Activated CD8-positive, alpha-beta T cell treated with anti-CD3 and anti-CD28 coated beads for 36 hours (primary cell): ENCODE measurements around the gene GUCY2C. TPM values are rescaled to one million over a fixed set of nuclear protein-coding genes. Genes with fewer than 3 reads are reported as not detected.

Source experiments
- ATAC-seq: fragments of 200-7000 bp; cut with Tn5 transposase; one replicate; pipeline ENCODE4 v1.10.0; 2021; ENCODE audit warnings: mild to moderate bottlenecking, moderate library complexity
- CTCF ChIA-PET: fragments of 350-600 bp; sonication (Branson Sonifier 250); formaldehyde crosslinking; loops from one replicate; lab custom pipeline; 2021; ENCODE audit warnings: antibody characterized with exemption; lab: Charles Lee
- POLR2A ChIA-PET: fragments of 350-600 bp; sonication (Branson Sonifier 250); formaldehyde crosslinking; loops from one replicate; lab custom pipeline; 2021; ENCODE audit warnings: antibody characterized with exemption; lab: Charles Lee
- DNase-seq: peaks from one replicate; pipeline ENCODE4 v3.0.0-alpha.2; 2020
- H3K27ac Mint-ChIP-seq: one replicate; pipeline ENCODE4 v1.8.0; 2021; ENCODE audit warnings: mild to moderate bottlenecking, mixed read lengths
- H3K27me3 Mint-ChIP-seq: one replicate; pipeline ENCODE4 v1.8.0; 2021; ENCODE audit warnings: mixed read lengths
- H3K36me3 Mint-ChIP-seq: one replicate; pipeline ENCODE4 v1.8.0; 2021; ENCODE audit warnings: low read depth, mixed read lengths
- H3K4me1 Mint-ChIP-seq: one replicate; pipeline ENCODE4 v1.8.0; 2021; ENCODE audit warnings: low read depth, mixed read lengths
- H3K4me3 Mint-ChIP-seq: one replicate; pipeline ENCODE4 v1.8.0; 2021; ENCODE audit warnings: mild to moderate bottlenecking, moderate library complexity, mixed read lengths
- H3K9me3 Mint-ChIP-seq: one replicate; pipeline ENCODE4 v1.8.0; 2021; ENCODE audit warnings: mixed read lengths
- CTCF ChIP-seq: fragments of 200-600 bp; IDR thresholded peaks from one replicate; pipeline ENCODE4 v1.8.0; 2022; ENCODE audit warnings: antibody characterized with exemption, mild to moderate bottlenecking
- intact Hi-C: fragments of 100-400 bp; cut with micrococcal nuclease; formaldehyde crosslinking; loops from one replicate; pipeline ENCODE4 v1.10.0; 2022
- total RNA-seq, 2 experiments: library from RNA; stranded (reverse); gene quantifications; one replicate each; pipeline ENCODE4 v1.2.3, GENCODE V29; 2021

Gene GUCY2C
- total RNA-seq, 2 experiments from 2014 or later: not detected

- H3K9me3 Mint-ChIP-seq: no peaks in the 10 kb centered on the region
- no peak for ATAC-seq
- H3K4me3 Mint-ChIP-seq: no peak overlapping the region
- intact Hi-C loops: no loop called here
- H3K4me1 Mint-ChIP-seq: no peaks in the 10 kb centered on the region
- TF ChIP-seq CTCF: no peak
- H3K27ac Mint-ChIP-seq: no peak overlapping the region
- H3K36me3 Mint-ChIP-seq: no peaks in the 10 kb centered on the region
- H3K27me3 Mint-ChIP-seq: peaks cover 2% of the 10 kb centered on the region
- CTCF ChIA-PET: interaction anchor here (0.6 to 1.7 kb wide), 13 partner anchors 11 to 391 kb away, joined by 3 to 10 read pairs (median 4); no protein-coding TSS in a partner anchor
- DNase-seq: no peak
- POLR2A ChIA-PET: interaction anchor here (0.5 kb wide), 1 partner anchor 931 kb away, joined by 3 read pairs; no protein-coding TSS in a partner anchor
Observed at GRCh38 chr12:14628771-14629170, 67.6 kb downstream of the GUCY2C start.

GRCh38 chr12:14621826-14622225 lies 74.6 kb downstream of the GUCY2C start:
- Mint-ChIP-seq H3K27me3 (peaks cover 12% of the 10 kb centered on the region), H3K9me3 (no peaks in the 10 kb centered on the region), H3K4me1 (no peaks in the 10 kb centered on the region), H3K4me3 (no peak overlapping the region), H3K27ac (no peak overlapping the region), H3K36me3 (no peaks in the 10 kb centered on the region)
- intact Hi-C loops: loop anchor here (5.0 kb wide), 1 partner anchor 385 kb away; no protein-coding TSS in a partner anchor
- DNase-seq (no peak), ATAC-seq (no peak)
- no peak for TF ChIP-seq CTCF
- POLR2A ChIA-PET: no interaction called here
- CTCF ChIA-PET: interaction anchor here (1.1 kb wide), 1 partner anchor 8 kb away, joined by 3 read pairs; no protein-coding TSS in a partner anchor

- H3K4me1 Mint-ChIP-seq: no peaks in the 10 kb centered on the region
- no peak overlapping the region for H3K27ac Mint-ChIP-seq
- no peak overlapping the region for H3K4me3 Mint-ChIP-seq
- DNase-seq (no peak), ATAC-seq (no peak)
- peaks cover 12% of the 10 kb centered on the region for H3K27me3 Mint-ChIP-seq
- no peak for TF ChIP-seq CTCF
- intact Hi-C loops: loop anchor here (5.0 kb wide), 1 partner anchor 383 kb away; no protein-coding TSS in a partner anchor
- H3K9me3 Mint-ChIP-seq: no peaks in the 10 kb centered on the region
- H3K36me3 Mint-ChIP-seq: no peaks in the 10 kb centered on the region
- CTCF ChIA-PET: interaction anchor here (0.8 to 2.8 kb wide), 7 partner anchors 9 to 434 kb away, joined by 3 to 20 read pairs (median 4); no protein-coding TSS in a partner anchor
- POLR2A ChIA-PET: no interaction called here
Observed at GRCh38 chr12:14619741-14620501, 76.5 kb downstream of the GUCY2C start.

- TF ChIP-seq CTCF: no peak
- peaks cover 12% of the 10 kb centered on the region for H3K27me3 Mint-ChIP-seq
- no peak overlapping the region for H3K4me3 Mint-ChIP-seq
- no peak for ATAC-seq
- H3K27ac Mint-ChIP-seq: no peak overlapping the region
- no peaks in the 10 kb centered on the region for H3K4me1 Mint-ChIP-seq
- CTCF ChIA-PET: interaction anchor here (0.7 to 2.8 kb wide), 5 partner anchors 8 to 433 kb away, joined by 3 to 20 read pairs (median 4); no protein-coding TSS in a partner anchor
- POLR2A ChIA-PET: no interaction called here
- intact Hi-C loops: no loop called here
- no peak for DNase-seq
- H3K9me3 Mint-ChIP-seq: no peaks in the 10 kb centered on the region
- no peaks in the 10 kb centered on the region for H3K36me3 Mint-ChIP-seq
Observed at GRCh38 chr12:14618983-14619382, 77.4 kb downstream of the GUCY2C start.

GRCh38 chr12:14614704-14615121 lies 81.7 kb downstream of the GUCY2C start:
- ChIA-PET CTCF (interaction anchor here (0.8 kb wide), 1 partner anchor 15 kb away, joined by 3 read pairs; no protein-coding TSS in a partner anchor), POLR2A (no interaction called here)
- no peak for DNase-seq
- ATAC-seq: no peak
- Mint-ChIP-seq H3K4me3 (no peak overlapping the region), H3K27me3 (no peaks in the 10 kb centered on the region), H3K36me3 (no peaks in the 10 kb centered on the region), H3K9me3 (peaks cover 5% of the 10 kb centered on the region), H3K4me1 (no peaks in the 10 kb centered on the region), H3K27ac (no peak overlapping the region)
- intact Hi-C loops: no loop called here
- no peak for TF ChIP-seq CTCF
